Neural cell (in vitro differentiated cells): ENCODE results near the gene GRIN2C.

Source experiments
- EP300 ChIP-seq: fragments of 450-650 bp; conservative IDR thresholded peaks from 2 replicates; pipeline ENCODE4 v1.6.1; 2014; ENCODE audit warnings: antibody characterized with exemption, mild to moderate bottlenecking, moderate library complexity; ENCODE audit not compliant: poor library complexity, severe bottlenecking
- MXI1 ChIP-seq: fragments of 450-650 bp; conservative IDR thresholded peaks from 2 replicates; pipeline ENCODE4 v1.6.1; 2014; ENCODE audit warnings: antibody characterized with exemption, mild to moderate bottlenecking; ENCODE audit not compliant: poor library complexity, severe bottlenecking
- POLR2AphosphoS5 ChIP-seq: IDR thresholded peaks from 2 replicates; pipeline ENCODE4 v1.6.1; 2012
- RAD21 ChIP-seq: fragments of 450-650 bp; conservative IDR thresholded peaks from 2 replicates; pipeline ENCODE4 v1.6.1; 2014; ENCODE audit warnings: antibody characterized with exemption, mild to moderate bottlenecking, moderate library complexity
- SMC3 ChIP-seq: fragments of 450-650 bp; conservative IDR thresholded peaks from 2 replicates; pipeline ENCODE4 v1.6.1; 2014; ENCODE audit warnings: antibody characterized with exemption, mild to moderate bottlenecking, moderate library complexity; ENCODE audit not compliant: poor library complexity
- TF ChIP-seq, protein P1 (sequence below): fragments of 450-650 bp; IDR thresholded peaks from 2 replicates; pipeline ENCODE4 v1.5.1; 2014; ENCODE audit warnings: antibody characterized with exemption, mild to moderate bottlenecking, moderate library complexity; ENCODE audit not compliant: poor library complexity, severe bottlenecking

DNA sequence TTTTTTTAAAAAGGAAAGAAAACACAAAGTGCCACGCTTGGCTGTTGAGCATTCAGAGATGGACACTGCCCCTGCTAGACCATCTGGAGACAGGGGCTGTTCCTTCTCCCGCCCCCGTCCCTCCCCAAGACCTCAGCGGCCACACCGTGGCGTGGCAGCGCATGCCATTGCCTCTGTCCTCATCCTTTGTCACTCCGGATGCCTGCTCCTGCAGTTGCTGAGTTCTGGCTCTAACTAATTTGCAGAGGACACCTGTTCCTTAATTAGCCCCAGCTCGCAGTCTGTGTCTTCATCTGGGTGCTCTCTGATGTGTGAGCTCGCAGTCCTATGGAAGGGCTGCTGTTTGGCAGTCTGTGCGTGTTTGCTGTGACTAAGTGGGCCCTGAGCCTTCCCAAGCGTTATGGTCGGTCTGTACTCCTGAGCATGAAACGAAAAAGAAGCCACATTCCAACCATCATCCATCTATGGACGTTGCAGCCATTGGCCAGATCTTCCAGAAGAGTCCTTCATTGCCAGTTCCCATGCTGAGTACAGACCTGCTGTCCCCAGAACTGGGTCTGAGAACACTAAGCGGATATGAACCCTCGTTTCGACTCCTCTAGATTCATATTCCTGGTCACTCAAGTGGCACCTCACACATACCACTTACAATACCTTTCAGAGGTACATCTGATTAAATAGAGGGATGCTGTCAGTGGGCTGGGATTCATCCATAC is 42.6 kb downstream of the GRIN2C start:
- TF ChIP-seq SMC3 (no peak), POLR2AphosphoS5 (no peak), RAD21 (no peak), EP300 (no peak), MXI1 (no peak)
- TF ChIP-seq, protein P1, sequence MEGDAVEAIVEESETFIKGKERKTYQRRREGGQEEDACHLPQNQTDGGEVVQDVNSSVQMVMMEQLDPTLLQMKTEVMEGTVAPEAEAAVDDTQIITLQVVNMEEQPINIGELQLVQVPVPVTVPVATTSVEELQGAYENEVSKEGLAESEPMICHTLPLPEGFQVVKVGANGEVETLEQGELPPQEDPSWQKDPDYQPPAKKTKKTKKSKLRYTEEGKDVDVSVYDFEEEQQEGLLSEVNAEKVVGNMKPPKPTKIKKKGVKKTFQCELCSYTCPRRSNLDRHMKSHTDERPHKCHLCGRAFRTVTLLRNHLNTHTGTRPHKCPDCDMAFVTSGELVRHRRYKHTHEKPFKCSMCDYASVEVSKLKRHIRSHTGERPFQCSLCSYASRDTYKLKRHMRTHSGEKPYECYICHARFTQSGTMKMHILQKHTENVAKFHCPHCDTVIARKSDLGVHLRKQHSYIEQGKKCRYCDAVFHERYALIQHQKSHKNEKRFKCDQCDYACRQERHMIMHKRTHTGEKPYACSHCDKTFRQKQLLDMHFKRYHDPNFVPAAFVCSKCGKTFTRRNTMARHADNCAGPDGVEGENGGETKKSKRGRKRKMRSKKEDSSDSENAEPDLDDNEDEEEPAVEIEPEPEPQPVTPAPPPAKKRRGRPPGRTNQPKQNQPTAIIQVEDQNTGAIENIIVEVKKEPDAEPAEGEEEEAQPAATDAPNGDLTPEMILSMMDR: no peak
